Suppressor macrophage treated with lipopolysaccharide for 4 hours (primary cell): Measurements from ENCODE around the gene ARCN1.
"Not testable (repeated sequence)": the region's sequence is repeated elsewhere in the genome, so short reads cannot be mapped to it uniquely, and the experiment has no call there.

Experiments used
- DNase-seq: peaks from one replicate; pipeline ENCODE4 v3.0.0-alpha.2; 2020

Gene ARCN1

GRCh38 chr11:118606844-118607228 lies 34.6 kb downstream of the ARCN1 start:
- DNase-seq: no peak

- DNase-seq: peak; percentile 65
Measured at GRCh38 chr11:118607401-118608359, 35.5 kb downstream of the ARCN1 start, which contains the start of gene PHLDB1. TSS of gene PHLDB1 (plus strand) at chr11:118607615. CDS start at chr11:118613837, 6,222 bp downstream.

- DNase-seq: peak; percentile 86
Measured at GRCh38 chr11:118608360-118609227, 36.4 kb downstream of the ARCN1 start.

GRCh38 chr11:118609380-118610224 lies 37.4 kb downstream of the ARCN1 start:
- DNase-seq: peak; percentile 19

GRCh38 chr11:118610225-118610772 lies 38.1 kb downstream of the ARCN1 start:
- peak; percentile 16 for DNase-seq

- DNase-seq: peak; percentile 80
Measured at GRCh38 chr11:118610773-118611432, 38.7 kb downstream of the ARCN1 start.

- not testable (repeated sequence) for DNase-seq
Measured at GRCh38 chr11:118611433-118611795, 39.2 kb downstream of the ARCN1 start.

GRCh38 chr11:118612378-118612777 lies 40.2 kb downstream of the ARCN1 start:
- no peak for DNase-seq

- no peak for DNase-seq
Measured at GRCh38 chr11:118614511-118614910, 42.3 kb downstream of the ARCN1 start.

GRCh38 chr11:118615282-118615975 lies 43.2 kb downstream of the ARCN1 start:
- no peak for DNase-seq

- no peak for DNase-seq
Measured at GRCh38 chr11:118615976-118616371, 43.8 kb downstream of the ARCN1 start.

GRCh38 chr11:118618115-118618990 lies 46.1 kb downstream of the ARCN1 start:
- DNase-seq: no peak

- DNase-seq: no peak
Measured at GRCh38 chr11:118618991-118619375, 46.8 kb downstream of the ARCN1 start.

- DNase-seq: peak; percentile 92
Measured at GRCh38 chr11:118619444-118620197, 47.4 kb downstream of the ARCN1 start.

- no peak for DNase-seq
Measured at GRCh38 chr11:118620529-118621070, 48.4 kb downstream of the ARCN1 start.

- DNase-seq: peak; percentile 73
Measured at GRCh38 chr11:118621071-118621783, 49.0 kb downstream of the ARCN1 start.

- DNase-seq: no peak
Measured at GRCh38 chr11:118621784-118622375, 49.7 kb downstream of the ARCN1 start.
